ENCODE measurements around the gene AFAP1.

GRCh38 chr4:7772711-7773385 is 166.8 kb downstream of the AFAP1 start:
- TF ChIP-seq, protein P1, sequence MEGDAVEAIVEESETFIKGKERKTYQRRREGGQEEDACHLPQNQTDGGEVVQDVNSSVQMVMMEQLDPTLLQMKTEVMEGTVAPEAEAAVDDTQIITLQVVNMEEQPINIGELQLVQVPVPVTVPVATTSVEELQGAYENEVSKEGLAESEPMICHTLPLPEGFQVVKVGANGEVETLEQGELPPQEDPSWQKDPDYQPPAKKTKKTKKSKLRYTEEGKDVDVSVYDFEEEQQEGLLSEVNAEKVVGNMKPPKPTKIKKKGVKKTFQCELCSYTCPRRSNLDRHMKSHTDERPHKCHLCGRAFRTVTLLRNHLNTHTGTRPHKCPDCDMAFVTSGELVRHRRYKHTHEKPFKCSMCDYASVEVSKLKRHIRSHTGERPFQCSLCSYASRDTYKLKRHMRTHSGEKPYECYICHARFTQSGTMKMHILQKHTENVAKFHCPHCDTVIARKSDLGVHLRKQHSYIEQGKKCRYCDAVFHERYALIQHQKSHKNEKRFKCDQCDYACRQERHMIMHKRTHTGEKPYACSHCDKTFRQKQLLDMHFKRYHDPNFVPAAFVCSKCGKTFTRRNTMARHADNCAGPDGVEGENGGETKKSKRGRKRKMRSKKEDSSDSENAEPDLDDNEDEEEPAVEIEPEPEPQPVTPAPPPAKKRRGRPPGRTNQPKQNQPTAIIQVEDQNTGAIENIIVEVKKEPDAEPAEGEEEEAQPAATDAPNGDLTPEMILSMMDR (IDR thresholded peaks at IDR 0.05), result no peak
- no peak for TF ChIP-seq POLR2A (IDR thresholded peaks at IDR 0.05)

All from lower leg skin (tissue), 3 donors.